Left ventricle myocardium superior (tissue), 1 donor: ENCODE measurements around the gene ZRSR2. TPM values are rescaled to one million over a fixed set of nuclear protein-coding genes. Genes with fewer than 3 reads are reported as not detected.
A peak's percentile ranks its signal among the peaks of the same experiment; 100 is the strongest.
"Not testable (repeated sequence)": the region's sequence is repeated elsewhere in the genome, so short reads cannot be mapped to it uniquely, and the experiment has no call there.

Experiments used
- ATAC-seq: fragments of 200-7000 bp; cut with Tn5 transposase; one replicate; pipeline ENCODE4 v1.9.1; 2020; ENCODE audit warnings: mild to moderate bottlenecking, moderate library complexity
- DNase-seq: peaks from one replicate; pipeline ENCODE4 v3.0.0-alpha.2; 2020
- intact Hi-C: fragments of 100-400 bp; cut with micrococcal nuclease; formaldehyde crosslinking; loops from one replicate; pipeline ENCODE4 v1.11.0; 2022
- total RNA-seq: library from RNA; stranded (reverse); fragmentation: NEBNext Ultra II Directional; extraction: Animal tissue kit (Norgen Biotek cat#: 25700); gene quantifications from one replicate; pipeline ENCODE4 v1.2.1, GENCODE V29; 2021
- donor health status: DM: no; HTN: yes; CAD: no; lungs with severe emphysema.

ZRSR2 gene
- total RNA-seq, 1 donor from 2014 or later, result 7.3 TPM

- intact Hi-C loops, result no loop called here
- ATAC-seq (no peak), DNase-seq (no peak)
Observed at GRCh38 chrX:15786915-15787314, 3.4 kb upstream of the ZRSR2 start.

DNA sequence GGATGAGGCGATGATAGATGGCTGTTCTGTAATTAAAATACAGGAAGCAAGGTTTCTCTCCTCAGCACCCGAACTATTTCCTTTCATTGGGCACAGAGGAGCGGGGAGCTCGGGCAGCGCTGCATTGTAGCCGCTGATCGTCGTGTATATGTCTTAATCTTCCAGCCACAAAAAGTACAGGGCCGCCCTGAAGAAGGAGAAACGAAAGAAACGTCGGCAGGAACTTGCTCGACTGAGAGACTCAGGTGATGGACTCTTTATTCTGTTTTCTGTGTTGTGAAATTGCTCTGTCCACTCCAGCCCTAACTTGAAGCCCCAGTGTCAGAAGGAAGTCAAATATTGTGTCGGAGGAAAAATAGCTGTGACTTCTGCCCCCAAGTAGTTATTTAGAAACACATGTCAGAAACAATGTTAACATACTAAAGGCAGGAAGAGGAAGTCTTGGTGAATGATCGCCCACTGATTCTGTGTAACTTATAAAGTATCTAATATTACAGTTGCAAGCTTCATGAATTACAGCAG, 546 bp downstream of the ZRSR2 start:
- intact Hi-C loops, result no loop called here

GRCh38 chrX:15797707-15798106, 7.4 kb downstream of the ZRSR2 start:
- intact Hi-C loops, result no loop called here
- ATAC-seq, result no peak

More for the DNA sequence above, 546 bp downstream of the ZRSR2 start:
- DNase-seq (no peak), ATAC-seq (peak; percentile 31)

DNA sequence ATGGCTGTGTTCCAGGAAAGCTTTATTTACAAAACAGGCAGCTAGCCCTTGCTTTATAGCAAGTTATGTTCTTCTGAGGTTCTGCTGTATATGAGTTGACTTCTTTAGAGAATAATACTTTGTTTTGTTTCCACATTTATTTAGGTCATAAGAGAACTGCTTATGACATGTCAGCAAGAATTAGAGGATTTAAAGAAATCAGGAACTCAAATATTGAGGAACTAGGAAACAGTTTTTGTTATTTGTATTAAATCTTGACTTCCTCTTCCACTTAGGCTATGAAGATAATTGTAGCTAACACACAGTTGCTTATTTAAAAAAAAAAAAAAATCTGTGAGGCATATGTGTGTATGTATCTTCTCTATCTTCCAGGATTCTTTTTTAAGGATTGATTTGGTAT, 14.3 kb downstream of the ZRSR2 start:
- ATAC-seq, result no peak
- no peak for DNase-seq
- intact Hi-C loops, result no loop called here

More at GRCh38 chrX:15797707-15798106, 7.4 kb downstream of the ZRSR2 start:
- no peak for DNase-seq

- intact Hi-C loops, result no loop called here
- ATAC-seq (no peak), DNase-seq (no peak)
Observed at GRCh38 chrX:15808254-15808653, 18.0 kb downstream of the ZRSR2 start.

GRCh38 chrX:15812192-15812938, 22.1 kb downstream of the ZRSR2 start:
- no peak for ATAC-seq
- intact Hi-C loops, result no loop called here
- DNase-seq, result no peak

DNA sequence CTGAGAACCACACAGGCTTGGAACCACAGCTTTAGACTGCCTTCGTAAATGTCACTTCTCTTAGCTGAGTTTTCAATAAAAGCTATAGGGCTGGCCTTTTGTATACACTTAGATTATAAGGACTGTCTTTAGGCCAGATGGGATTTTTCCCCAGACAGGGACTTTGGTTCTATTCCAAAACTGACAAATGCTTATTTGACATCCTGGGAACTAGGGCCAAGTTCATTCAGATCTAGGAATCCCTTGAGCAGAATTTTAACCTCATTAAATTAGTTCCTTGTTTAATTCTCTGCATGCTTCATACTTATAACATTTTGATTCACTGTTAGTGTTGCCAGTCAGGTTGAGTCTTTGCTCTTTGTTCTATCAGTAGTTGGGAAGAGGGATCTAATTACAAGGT, 23.1 kb downstream of the ZRSR2 start:
- DNase-seq, result no peak
- intact Hi-C loops, result no loop called here
- no peak for ATAC-seq

DNA sequence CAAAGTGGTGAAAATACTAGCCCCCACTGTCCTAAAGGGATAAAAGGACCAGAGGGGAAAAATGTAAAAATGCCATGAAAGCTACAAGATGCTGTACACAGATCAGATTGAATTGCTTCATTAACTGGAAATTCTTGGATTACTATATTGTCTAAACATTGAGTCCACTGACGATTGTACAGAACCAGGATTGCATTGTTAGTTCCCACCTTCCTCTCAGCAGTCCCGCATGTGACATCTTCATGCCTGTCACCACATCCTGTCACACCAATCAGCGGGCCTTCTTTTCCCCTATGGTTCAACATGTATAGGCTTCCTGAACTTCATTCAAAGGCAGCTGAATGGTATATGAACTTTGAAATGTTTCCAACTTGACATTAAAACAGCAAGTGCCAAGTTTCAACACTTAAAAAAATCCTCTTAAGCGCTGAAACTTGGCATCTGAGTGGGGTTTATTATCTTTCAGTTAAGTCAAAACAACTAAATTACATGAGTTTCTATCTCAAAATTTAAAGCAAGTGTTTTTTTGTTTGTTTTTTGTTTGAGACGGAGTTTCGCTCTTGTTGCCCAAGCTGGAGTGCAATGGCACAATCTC, 24.6 kb downstream of the ZRSR2 start:
- intact Hi-C loops, result no loop called here
- no peak for ATAC-seq
- DNase-seq, result no peak

GRCh38 chrX:15815779-15816437, 25.6 kb downstream of the ZRSR2 start:
- peak; percentile 82 for ATAC-seq
- no peak for DNase-seq
- intact Hi-C loops, result no loop called here

DNA sequence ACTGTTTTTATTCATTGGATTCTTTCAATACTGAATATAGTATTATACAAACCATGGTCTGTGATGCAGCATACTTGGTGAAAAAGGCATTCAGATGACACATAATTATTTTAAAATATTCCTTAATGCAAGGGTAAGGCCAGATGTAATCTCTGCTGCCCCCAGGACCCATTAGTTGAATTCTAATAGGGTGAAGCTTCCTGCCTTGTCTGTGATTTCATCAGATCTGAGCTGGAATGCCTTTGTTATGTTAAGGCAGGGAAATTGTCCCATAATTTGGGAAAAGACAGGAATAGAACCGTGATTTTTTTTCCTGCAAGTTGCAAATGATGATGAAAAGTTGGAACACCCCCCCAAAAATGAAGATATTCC, 26.1 kb downstream of the ZRSR2 start:
- intact Hi-C loops, result no loop called here
- DNase-seq (no peak), ATAC-seq (no peak)

DNA sequence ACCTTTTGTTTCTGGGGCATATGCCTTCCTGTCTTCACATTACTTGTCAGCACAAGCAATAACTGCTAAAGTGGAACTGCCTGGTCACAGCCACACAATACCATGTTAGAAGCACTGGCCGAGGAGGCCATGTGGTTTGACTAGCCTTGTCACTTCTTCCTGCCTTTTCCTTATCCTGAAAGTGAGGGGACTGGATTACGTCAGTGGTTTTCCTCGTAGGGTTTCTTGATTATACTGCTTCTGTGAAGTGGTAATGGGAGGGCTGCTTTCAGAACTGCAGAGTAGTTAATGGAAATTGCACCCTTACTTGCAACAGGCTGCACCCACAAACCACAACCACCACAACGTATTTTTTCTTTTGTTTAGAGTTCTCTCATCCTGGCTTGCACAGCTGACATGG, 26.6 kb downstream of the ZRSR2 start:
- intact Hi-C loops, result no loop called here
- no peak for ATAC-seq

DNA sequence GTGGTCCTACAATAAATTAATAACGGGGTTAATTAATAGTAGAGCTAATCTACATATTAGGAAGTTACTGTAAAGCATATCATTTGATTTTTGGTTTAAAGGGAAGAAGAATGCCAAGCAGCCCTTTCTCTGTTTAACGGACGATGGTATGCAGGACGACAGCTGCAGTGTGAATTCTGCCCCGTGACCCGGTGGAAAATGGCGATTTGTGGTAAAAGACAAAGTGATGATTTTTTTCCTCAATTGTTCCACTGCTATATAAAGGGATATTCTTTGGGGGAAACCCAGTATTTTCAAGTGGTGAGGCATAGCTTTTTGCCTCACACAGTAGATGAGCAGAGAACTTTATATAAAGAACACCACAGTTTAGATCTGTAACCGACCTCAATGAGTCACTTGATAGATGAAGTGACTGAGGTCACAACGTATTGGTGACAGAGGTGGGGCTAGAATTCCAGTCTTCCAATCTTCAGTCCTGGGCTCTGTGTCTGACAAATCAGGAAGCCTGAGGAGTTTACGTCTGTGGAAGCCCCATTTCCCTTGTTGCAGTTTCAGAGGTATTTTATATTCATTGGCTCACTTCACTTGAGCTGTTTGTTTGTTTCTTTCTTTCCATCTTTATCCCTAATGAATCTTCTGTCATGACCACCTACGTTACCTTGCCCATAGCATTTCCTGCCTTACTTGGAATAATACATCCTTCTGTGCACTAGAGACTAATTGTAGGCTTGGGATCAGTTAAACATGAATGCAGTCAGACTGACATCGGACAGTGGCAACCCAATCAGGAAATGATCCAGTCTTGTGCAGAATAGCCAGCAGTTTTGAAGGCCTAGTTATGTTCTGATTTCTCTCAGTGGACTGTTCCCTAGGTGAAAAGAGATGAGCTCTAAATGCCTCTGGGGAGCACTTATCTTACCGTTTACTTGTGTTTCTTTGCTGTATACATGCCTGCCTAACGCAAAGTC, 30.1 kb downstream of the ZRSR2 start:
- no peak for ATAC-seq
- intact Hi-C loops, result no loop called here
- no peak for DNase-seq

More for the DNA sequence above, 26.6 kb downstream of the ZRSR2 start:
- DNase-seq, result no peak

DNA sequence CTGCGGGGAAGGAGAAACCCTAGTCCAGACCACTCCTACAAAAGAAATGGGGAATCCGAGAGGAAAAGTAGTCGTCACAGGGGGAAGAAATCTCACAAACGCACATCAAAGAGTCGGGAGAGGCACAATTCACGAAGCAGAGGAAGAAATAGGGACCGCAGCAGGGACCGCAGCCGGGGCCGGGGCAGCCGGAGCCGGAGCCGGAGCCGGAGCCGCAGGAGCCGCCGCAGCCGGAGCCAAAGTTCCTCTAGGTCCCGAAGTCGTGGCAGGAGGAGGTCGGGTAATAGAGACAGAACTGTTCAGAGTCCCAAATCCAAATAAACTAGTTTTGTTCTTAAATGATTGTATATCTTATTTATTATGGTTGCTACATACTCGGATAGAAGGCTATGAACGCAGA, 32.6 kb downstream of the ZRSR2 start:
- intact Hi-C loops, result no loop called here
- no peak for ATAC-seq
- DNase-seq, result no peak

DNA sequence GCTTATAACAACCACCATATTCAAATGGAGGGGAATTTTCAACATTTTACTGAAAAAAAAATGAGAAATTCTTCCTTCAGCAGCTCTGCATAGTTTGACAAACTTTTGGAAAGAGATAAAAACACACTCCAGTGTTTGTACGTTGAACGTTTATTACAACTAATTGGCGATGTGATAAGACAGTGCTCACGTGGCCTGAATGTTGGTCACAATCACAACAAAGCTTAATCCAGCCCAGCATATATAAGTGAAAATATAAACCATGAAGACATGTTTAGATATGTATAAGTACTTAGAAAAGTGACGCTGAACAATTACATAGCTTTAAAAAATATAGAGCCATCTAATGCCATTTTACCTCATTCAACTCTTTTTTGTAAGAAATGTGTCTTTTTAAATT, 35.7 kb downstream of the ZRSR2 start:
- intact Hi-C loops, result no loop called here
- ATAC-seq (no peak), DNase-seq (no peak)

DNA sequence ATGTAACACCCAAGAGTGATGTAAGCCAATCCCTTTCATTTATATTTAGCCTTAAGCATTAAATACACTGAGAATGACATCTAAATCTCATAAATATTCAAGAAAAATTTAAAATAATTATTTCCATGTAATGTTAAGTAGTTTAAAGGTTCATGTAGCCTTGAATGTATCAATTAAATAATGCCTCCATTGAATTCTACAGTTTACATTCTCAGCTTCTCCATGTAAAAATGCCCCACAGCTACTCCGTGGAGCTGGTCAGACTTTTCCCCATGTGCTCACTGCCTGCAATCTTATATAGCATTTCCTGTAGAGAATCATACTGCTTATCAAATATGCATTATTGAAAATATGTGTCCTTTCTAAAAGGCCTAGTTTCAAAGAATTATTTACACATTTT, 38.9 kb downstream of the ZRSR2 start:
- no peak for ATAC-seq
- no peak for DNase-seq
- intact Hi-C loops, result no loop called here

GRCh38 chrX:15831347-15831746, 41.1 kb downstream of the ZRSR2 start:
- intact Hi-C loops, DNase-seq, ATAC-seq: not testable (repeated sequence)

DNA sequence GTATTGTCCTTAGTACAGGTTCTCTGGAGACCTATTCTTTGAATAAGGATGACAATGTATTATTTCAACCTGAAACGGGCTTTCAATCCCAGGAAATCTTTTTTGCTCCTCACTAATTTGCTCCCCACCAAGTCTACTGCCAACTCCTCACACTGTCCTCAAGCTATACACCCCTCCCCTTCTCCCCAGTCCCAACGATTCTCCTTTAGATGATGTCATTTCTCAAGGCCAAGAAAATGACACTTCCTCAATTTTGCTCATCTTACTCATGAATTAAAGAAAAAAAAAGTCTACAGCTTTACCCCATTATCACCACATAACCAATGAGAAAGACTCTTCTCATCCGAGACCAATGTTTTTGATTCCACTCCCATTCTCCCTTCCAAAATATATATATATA, 43.8 kb downstream of the ZRSR2 start:
- intact Hi-C loops, result no loop called here
- DNase-seq (no peak), ATAC-seq (no peak)

- intact Hi-C loops, result no loop called here
Observed at GRCh38 chrX:15834827-15835595, 44.7 kb downstream of the ZRSR2 start.

GRCh38 chrX:15838017-15838416, 47.7 kb downstream of the ZRSR2 start:
- no peak for DNase-seq
- no peak for ATAC-seq
- intact Hi-C loops, result no loop called here

More at GRCh38 chrX:15834827-15835595, 44.7 kb downstream of the ZRSR2 start:
- ATAC-seq (no peak), DNase-seq (no peak)
